Right lobe of liver (tissue), 4 donors: ENCODE measurements around the gene CORT.

Experiments used
- CTCF ChIP-seq, 4 donors: fragments of 200-600 bp in 3 of 4; fragments of 450-650 bp in 1 of 4; IDR thresholded peaks; one replicate each; pipeline versions ENCODE4 v1.5.1 to v1.8.0; 2016 to 2022; ENCODE audit warnings: antibody characterized with exemption in 4 of 4, mild to moderate bottlenecking in 2 of 4
- POLR2A ChIP-seq: fragments of 450-650 bp; IDR thresholded peaks from one replicate; pipeline ENCODE4 v1.6.1; 2017; ENCODE audit warnings: antibody characterized with exemption, mild to moderate bottlenecking
- donor health status: DM: no; HTN: no; CAD: no.
- donor health status: DM: no; HTN: no; CAD: no.
- donor health status: DM: no; HTN: yes; CAD: no.

GRCh38 chr1:10450836-10451235 lies 1.0 kb downstream of the CORT start:
- TF ChIP-seq POLR2A (no peak), CTCF (IDR thresholded peaks at IDR 0.05) (no peak)
